ENCODE data around the gene PIGS.

- TF ChIP-seq POLR2A (IDR thresholded peaks at IDR 0.05; ENCODE audit: borderline replicate concordance, extremely low read depth, insufficient read depth, insufficient read length) (no peak), JUND (IDR thresholded peaks at IDR 0.05) (no peak), RAD21 (IDR thresholded peaks at IDR 0.05; ENCODE audit: low read depth) (no peak), CTCF (IDR thresholded peaks at IDR 0.05 in 2 of 3, conservative IDR thresholded peaks at IDR 0.05 in 1 of 3; ENCODE audit: borderline replicate concordance in 1 of 3, insufficient read depth in 1 of 3, low read depth in 2 of 3, low read length in 2 of 3) (no peak), TCF7L2 (IDR thresholded peaks at IDR 0.05; ENCODE audit: borderline replicate concordance, extremely low read depth, insufficient read depth, insufficient read length) (no peak), SRF (IDR thresholded peaks at IDR 0.05; ENCODE audit: low read depth) (no peak), SP1 (IDR thresholded peaks at IDR 0.05; ENCODE audit: low read depth) (no peak), EZH2phosphoT487 (IDR thresholded peaks at IDR 0.05; ENCODE audit: borderline replicate concordance) (no peak), POLR2AphosphoS5 (IDR thresholded peaks at IDR 0.05; ENCODE audit: low read depth, low read length) (no peak), MAX (IDR thresholded peaks at IDR 0.05) (no peak), ATF3 (IDR thresholded peaks at IDR 0.05) (no peak), ZNF274 (IDR thresholded peaks at IDR 0.05; ENCODE audit: low read depth, low read length) (no peak)
These were observed 2.7 kb upstream of the PIGS start for GRCh38 chr17:28573966-28574480.
